ENCODE measurements around the gene CHIA. TPM values are rescaled to one million over a fixed set of nuclear protein-coding genes. Genes with fewer than 3 reads are reported as not detected.

CHIA gene
- total RNA-seq, 3 donors from 2014 or later, result not detected

DNA sequence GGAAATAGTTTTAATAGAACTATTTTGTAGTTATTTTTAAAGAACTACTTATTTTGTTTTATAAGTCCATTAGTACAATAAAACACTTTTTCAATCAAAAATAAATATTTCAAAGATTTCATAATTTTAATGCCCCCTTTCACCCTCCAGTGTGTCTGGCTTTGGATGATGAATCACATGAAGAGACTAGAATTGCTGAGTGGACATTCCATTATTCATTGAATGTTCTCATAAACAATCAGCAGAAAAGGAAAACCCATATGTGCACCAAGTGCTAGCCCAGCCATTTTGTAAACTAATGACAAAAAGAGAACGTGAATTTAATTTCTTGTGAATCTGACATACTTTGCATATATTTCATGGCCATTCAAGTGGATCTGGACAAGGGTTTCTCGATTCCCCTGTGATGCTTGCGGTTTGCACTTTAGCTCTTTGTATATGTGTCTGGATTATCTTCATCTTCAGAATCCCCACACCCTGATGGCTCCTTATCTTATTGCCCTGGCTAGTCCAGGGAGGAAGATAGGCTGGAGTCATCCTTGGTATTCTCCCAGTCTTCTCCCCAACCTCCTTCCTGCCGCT is 20.7 kb upstream of the CHIA start:
- no peak overlapping the region for H3K4me3 ChIP-seq
- H3K27ac ChIP-seq, result no peak overlapping the region
- H3K9me3 ChIP-seq, result no peaks in the 10 kb centered on the region
- DNase-seq (ENCODE audit: low spot score in 2 of 2), result no peak
- H3K36me3 ChIP-seq, result no peaks in the 10 kb centered on the region
- no peaks in the 10 kb centered on the region for H3K4me1 ChIP-seq
- peaks cover 0 to 16% of the 10 kb centered on the region in 2 donors for H3K27me3 ChIP-seq
- intact Hi-C loops (cut with DNase I; ENCODE audit: low total_unique reads), result no loop called here
- no peak for TF ChIP-seq POLR2AphosphoS5 (IDR thresholded peaks at IDR 0.05)
- TF ChIP-seq, protein P1, sequence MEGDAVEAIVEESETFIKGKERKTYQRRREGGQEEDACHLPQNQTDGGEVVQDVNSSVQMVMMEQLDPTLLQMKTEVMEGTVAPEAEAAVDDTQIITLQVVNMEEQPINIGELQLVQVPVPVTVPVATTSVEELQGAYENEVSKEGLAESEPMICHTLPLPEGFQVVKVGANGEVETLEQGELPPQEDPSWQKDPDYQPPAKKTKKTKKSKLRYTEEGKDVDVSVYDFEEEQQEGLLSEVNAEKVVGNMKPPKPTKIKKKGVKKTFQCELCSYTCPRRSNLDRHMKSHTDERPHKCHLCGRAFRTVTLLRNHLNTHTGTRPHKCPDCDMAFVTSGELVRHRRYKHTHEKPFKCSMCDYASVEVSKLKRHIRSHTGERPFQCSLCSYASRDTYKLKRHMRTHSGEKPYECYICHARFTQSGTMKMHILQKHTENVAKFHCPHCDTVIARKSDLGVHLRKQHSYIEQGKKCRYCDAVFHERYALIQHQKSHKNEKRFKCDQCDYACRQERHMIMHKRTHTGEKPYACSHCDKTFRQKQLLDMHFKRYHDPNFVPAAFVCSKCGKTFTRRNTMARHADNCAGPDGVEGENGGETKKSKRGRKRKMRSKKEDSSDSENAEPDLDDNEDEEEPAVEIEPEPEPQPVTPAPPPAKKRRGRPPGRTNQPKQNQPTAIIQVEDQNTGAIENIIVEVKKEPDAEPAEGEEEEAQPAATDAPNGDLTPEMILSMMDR (IDR thresholded peaks at IDR 0.05), result no peak
- TF ChIP-seq POLR2A (IDR thresholded peaks at IDR 0.05), result no peak

DNA sequence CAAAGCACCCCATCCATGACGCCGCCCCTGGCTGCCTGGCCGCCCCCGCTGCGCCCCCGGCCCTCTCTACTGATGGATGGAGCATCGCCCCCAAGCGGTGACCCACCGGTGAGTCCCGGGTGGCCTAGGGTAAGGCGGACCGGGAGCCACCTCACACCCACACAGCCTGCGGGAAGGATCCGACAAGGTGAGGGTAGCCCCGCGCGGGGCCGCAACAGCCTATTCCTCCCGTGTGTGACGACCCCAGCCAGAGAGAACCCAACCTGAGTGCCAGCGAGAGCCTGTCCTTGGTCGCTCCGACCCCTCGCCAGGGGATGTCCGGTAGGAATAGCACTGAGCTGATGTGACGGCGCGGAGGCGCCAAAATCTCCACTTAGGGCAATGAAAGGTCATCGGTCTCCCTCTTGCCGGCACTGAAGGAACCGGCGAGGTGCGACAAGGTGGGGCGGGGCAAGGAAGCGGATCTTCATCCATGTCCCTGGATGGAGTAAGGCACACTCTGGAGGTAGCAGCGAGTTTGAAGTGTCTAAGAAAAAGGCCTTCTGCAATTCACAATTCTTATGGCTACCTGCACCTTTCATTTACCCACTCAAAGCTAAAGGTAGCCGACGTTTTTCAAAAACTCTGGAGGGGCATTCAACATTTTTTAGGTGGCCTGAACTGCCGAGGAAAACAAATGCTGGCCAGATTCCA is 19.7 kb upstream of the CHIA start:
- Histone ChIP-seq H3K27me3 (peaks cover 0 to 16% of the 10 kb centered on the region in 2 donors), H3K36me3 (no peaks in the 10 kb centered on the region), H3K9me3 (no peaks in the 10 kb centered on the region), H3K27ac (no peak overlapping the region), H3K4me3 (peak overlapping the region in 2 of 3 donors; percentile 3 to 39), H3K4me1 (no peaks in the 10 kb centered on the region)
- no peak for DNase-seq (ENCODE audit: low spot score in 2 of 2)
- TF ChIP-seq, protein P1 (IDR thresholded peaks at IDR 0.05), result no peak
- no peak for TF ChIP-seq POLR2A (IDR thresholded peaks at IDR 0.05)
- TF ChIP-seq POLR2AphosphoS5 (IDR thresholded peaks at IDR 0.05), result no peak
- intact Hi-C loops (cut with DNase I; ENCODE audit: low total_unique reads), result no loop called here

DNA sequence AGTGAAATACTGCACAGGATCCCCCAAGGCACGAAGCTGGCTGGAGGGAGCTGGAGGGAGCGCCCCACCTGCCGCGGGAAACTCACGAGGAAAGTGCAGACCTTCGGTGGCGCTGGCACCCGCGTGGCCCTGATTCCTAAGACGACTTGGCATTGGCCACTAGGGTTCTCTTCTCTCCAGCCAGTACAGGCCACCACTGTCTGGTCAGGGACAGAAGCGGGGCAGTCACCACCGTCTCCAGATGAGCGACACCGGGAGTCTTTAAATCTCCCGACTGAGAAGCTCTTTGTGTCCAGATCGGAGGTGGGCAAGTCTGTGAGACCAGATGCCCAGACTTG is 19.2 kb upstream of the CHIA start:
- Histone ChIP-seq H3K9me3 (no peaks in the 10 kb centered on the region), H3K4me3 (peak overlapping the region in 2 of 3 donors; percentile 3 to 39), H3K36me3 (no peaks in the 10 kb centered on the region), H3K4me1 (no peaks in the 10 kb centered on the region), H3K27ac (no peak overlapping the region), H3K27me3 (peaks cover 0 to 16% of the 10 kb centered on the region in 2 donors)
- TF ChIP-seq POLR2A (IDR thresholded peaks at IDR 0.05) (no peak), POLR2AphosphoS5 (IDR thresholded peaks at IDR 0.05) (no peak)
- TF ChIP-seq, protein P1 (IDR thresholded peaks at IDR 0.05), result no peak
- intact Hi-C loops (cut with DNase I; ENCODE audit: low total_unique reads), result no loop called here
- DNase-seq (ENCODE audit: low spot score in 2 of 2), result no peak

DNA sequence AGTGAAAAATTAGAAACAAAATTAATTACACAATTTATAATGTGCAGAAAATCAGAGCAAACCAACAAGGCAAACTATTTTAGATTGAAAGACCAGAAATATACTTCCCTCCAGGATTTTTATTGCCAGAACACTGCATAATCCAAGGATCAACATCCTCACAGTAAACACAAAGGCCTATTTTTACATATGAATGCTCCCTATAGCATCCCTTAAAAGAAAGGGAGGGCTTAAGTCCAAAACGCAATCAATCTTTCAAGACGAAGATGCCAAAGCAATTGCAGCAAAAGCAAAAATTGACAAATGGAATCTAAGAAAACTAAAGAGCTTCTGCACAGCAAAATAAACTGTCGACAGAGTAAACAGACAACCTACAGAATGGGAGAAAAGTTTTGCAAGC is 18.6 kb upstream of the CHIA start:
- Histone ChIP-seq H3K36me3 (no peaks in the 10 kb centered on the region), H3K9me3 (no peaks in the 10 kb centered on the region), H3K27me3 (peaks cover 0 to 16% of the 10 kb centered on the region in 2 donors), H3K4me1 (no peaks in the 10 kb centered on the region), H3K27ac (no peak overlapping the region), H3K4me3 (no peak overlapping the region)
- intact Hi-C loops (cut with DNase I; ENCODE audit: low total_unique reads), result no loop called here
- TF ChIP-seq POLR2A (IDR thresholded peaks at IDR 0.05), result no peak
- TF ChIP-seq POLR2AphosphoS5 (IDR thresholded peaks at IDR 0.05), result no peak
- TF ChIP-seq, protein P1 (IDR thresholded peaks at IDR 0.05), result no peak
- DNase-seq (ENCODE audit: low spot score in 2 of 2), result no peak

DNA sequence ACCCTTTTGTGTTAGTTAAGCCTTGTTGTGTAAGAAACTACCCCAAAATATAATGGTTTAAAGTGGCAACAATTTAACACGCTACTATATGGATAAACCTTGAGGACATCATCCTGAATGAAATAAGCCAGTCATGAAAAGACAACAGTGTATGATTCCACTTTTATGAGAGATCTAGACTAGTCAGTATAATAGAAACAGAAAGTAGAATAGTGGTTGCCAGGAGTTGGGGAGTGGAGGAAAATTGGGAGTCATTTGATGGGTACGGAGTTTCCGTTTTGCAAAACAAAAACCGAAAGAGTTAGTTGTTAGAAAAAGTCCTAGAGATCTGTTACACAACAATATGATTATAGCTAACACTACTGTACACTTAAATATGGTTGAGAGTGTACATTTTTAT is 16.0 kb upstream of the CHIA start:
- Histone ChIP-seq H3K4me3 (peak overlapping the region in 1 of 3 donors; percentile 3), H3K27me3 (peaks cover 0 to 16% of the 10 kb centered on the region in 2 donors), H3K4me1 (no peaks in the 10 kb centered on the region), H3K27ac (peak overlapping the region; percentile 11 to 67), H3K36me3 (no peaks in the 10 kb centered on the region), H3K9me3 (no peaks in the 10 kb centered on the region)
- no peak for DNase-seq (ENCODE audit: low spot score in 2 of 2)
- TF ChIP-seq, protein P1 (IDR thresholded peaks at IDR 0.05), result no peak
- TF ChIP-seq POLR2A (IDR thresholded peaks at IDR 0.05) (no peak), POLR2AphosphoS5 (IDR thresholded peaks at IDR 0.05) (no peak)
- intact Hi-C loops (cut with DNase I; ENCODE audit: low total_unique reads), result no loop called here
